Coronary artery (tissue), 2 donors: ENCODE data around the gene CDH5.

Source experiments
- DNase-seq: peaks from one replicate; pipeline ENCODE4 v3.0.0-alpha.2; 2017; ENCODE audit warnings: low spot score
- H3K27ac ChIP-seq, 2 donors: fragments of 200-600 bp; sonication (generic); one replicate each; pipeline ENCODE4 v1.5.1; 2016 to 2019
- H3K4me3 ChIP-seq: fragments of 200-600 bp; sonication (generic); 2 replicates; pipeline ENCODE4 v1.5.1; 2016; ENCODE audit warnings: mild to moderate bottlenecking, moderate library complexity
- CTCF ChIP-seq: fragments of 200-600 bp; sonication (generic); IDR thresholded peaks from one replicate; pipeline ENCODE4 v1.5.1; 2019; ENCODE audit warnings: antibody characterized with exemption

CDH5 gene

DNA sequence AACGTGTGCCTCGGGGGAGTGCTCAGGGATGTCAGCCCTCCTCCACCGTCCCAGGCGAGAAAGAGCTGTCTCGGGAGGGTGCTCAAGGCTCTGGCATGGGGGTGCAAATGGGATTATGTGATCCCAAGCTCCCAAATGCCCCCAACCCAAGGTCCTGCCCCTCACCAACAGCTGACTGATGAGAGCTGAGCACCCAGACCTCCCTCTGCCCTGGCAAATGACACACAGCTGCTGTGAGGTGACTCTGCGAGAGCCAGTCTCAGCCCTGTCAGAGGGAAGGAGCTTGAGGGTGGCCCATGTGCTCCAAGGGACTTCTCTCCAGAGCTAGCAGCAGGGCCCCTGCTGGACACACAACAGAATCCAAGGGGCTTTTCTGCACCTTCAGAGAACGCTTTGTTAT is 7.7 kb downstream of the CDH5 start:
- no peak for DNase-seq
- H3K27ac ChIP-seq, result no peak overlapping the region
- H3K4me3 ChIP-seq, result no peak overlapping the region
- no peak for TF ChIP-seq CTCF

DNA sequence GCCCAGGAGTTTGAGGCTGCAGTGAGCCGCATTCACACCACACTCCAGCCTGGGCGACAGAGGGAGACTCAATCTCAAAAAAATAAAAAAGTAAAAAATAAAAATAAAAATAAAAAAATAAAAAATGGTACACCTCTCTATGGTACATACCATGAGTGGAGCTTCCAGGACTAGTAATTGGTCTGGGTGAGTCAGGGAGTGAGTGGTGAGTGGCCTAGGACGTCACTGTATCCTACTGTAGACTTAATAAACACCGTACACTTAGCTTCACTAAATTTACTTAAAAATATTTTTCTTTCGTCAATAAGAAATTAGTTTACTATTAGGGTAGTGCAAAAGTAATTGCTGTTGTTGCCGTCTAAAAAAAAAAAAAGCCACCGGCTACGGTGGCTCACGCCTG is 9.0 kb downstream of the CDH5 start:
- no peak overlapping the region for H3K27ac ChIP-seq
- no peak for TF ChIP-seq CTCF
- no peak overlapping the region for H3K4me3 ChIP-seq
- no peak for DNase-seq

GRCh38 chr16:66376114-66376513 is 9.6 kb downstream of the CDH5 start:
- DNase-seq, result no peak
- Histone ChIP-seq H3K27ac (peak overlapping the region in 1 of 2 donors; percentile 28), H3K4me3 (no peak overlapping the region)
- no peak for TF ChIP-seq CTCF

DNA sequence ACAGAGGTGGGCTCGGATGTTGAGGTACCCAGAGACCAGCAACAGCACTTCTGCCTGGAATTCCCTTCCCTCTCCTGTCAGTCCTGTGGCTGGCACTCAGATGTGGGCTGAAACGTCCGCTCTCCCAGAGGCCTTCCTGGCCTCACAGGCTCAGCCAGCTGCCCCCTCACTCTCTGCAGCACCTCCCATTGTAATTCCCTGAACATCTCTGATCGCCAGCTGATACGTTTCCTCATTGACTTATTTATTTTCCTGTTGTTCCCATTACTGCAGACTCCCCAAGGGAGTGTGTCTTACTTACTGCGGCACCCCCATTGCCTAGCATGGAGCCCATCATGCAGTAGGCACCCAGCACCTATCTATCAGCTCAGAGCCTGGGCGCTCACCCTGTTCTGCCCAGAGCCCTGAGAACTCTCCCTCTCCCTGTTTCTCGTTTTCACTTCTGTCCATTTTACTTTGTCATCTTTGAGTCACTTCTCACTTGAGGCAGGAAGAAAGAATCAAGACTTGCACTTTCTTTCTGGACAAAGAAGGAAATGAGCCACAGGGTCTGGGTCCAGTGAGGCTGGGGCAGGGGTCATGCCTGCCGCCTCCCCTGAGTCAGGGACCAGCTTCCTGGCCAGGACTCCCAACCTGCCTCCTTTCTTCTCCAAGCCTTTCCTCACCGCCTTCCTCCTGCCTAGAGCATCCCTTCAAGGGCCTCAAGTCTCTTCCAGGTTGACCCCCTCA is 10.2 kb downstream of the CDH5 start:
- no peak for DNase-seq
- no peak overlapping the region for H3K4me3 ChIP-seq
- no peak for TF ChIP-seq CTCF
- peak overlapping the region in 1 of 2 donors; percentile 28 for H3K27ac ChIP-seq

DNA sequence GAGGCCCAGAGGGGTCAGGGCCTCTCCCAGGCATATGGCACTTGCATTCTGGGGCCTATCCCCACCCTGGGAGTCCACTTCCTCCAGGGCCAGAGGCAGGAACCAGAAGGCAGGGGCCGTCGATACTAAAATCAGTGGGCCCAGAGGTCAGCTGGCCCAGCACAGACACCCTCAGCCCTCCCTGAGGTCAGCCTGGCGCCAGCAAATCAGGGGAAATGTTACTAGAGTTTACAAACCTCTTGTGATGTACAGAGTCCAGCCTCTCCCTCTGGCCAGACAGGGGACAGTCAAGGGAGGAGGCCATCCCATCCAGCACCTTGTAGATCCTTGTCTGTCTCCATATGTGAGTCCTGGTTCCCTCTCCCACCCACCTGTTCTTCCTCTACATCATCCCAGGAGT is 10.8 kb downstream of the CDH5 start:
- Histone ChIP-seq H3K4me3 (no peak overlapping the region), H3K27ac (peak overlapping the region in 1 of 2 donors; percentile 28)
- TF ChIP-seq CTCF, result no peak
- DNase-seq, result no peak

GRCh38 chr16:66378741-66379570 is 12.5 kb downstream of the CDH5 start:
- no peak for TF ChIP-seq CTCF
- no peak for DNase-seq
- H3K4me3 ChIP-seq, result no peak overlapping the region
- H3K27ac ChIP-seq, result no peak overlapping the region

- no peak for TF ChIP-seq CTCF
- Histone ChIP-seq H3K4me3 (no peak overlapping the region), H3K27ac (no peak overlapping the region)
- no peak for DNase-seq
These were observed 13.1 kb downstream of the CDH5 start for GRCh38 chr16:66379571-66379941.
